HCT116 (cell line): Measurements from ENCODE around the gene MRPS17. TPM values are rescaled to one million over a fixed set of nuclear protein-coding genes. Genes with fewer than 3 reads are reported as not detected.

ENCODE experiments used
- ATAC-seq: fragments of 200-7000 bp; cut with Tn5 transposase; 2 replicates; pipeline ENCODE4 v1.9.1; 2020; ENCODE audit warnings: mild to moderate bottlenecking, moderate library complexity
- BruUV-seq: library from RNA; stranded (reverse); fragments of 400-500 nt; replicated peaks from 2 replicates; lab custom pipeline; 2021; lab: Mats Ljungman, UMichigan
- CTCF ChIA-PET: fragments of 300-600 bp; sonication (Branson Sonifier 250); formaldehyde crosslinking; loops from one replicate; lab custom pipeline; 2021; ENCODE audit warnings: antibody characterized with exemption; lab: Charles Lee
- POLR2A ChIA-PET: fragments of 300-600, 350-600 bp; sonication (Branson Sonifier 250); formaldehyde crosslinking; loops from one replicate; lab custom pipeline; 2021; ENCODE audit warnings: antibody characterized with exemption; lab: Charles Lee
- RAD21 ChIA-PET, 2 experiments: fragments of 300-600 bp; sonication (Branson Sonifier 250); formaldehyde crosslinking; loops; one replicate each; lab custom pipeline; 2023; ENCODE audit warnings: low total read pairs in 2 of 2; ENCODE audit not compliant: uncharacterized antibody in 2 of 2, unreplicated experiment in 2 of 2, low non-redundant PET in 1 of 2; lab: Charles Lee
- DNase-seq: peaks from one replicate; pipeline ENCODE4 v3.0.0-alpha.2; 2010; ENCODE audit warnings: low read depth, low spot score
- H2AFZ ChIP-seq: fragments of 200-600 bp; shearing (Covaris generic), sonication (generic); 2 replicates; pipeline ENCODE4 v1.6.1; 2017; ENCODE audit warnings: low read depth, mixed run types, mixed read lengths, antibody characterized with exemption, low read length; ENCODE audit not compliant: poor library complexity, severe bottlenecking
- H3K27ac ChIP-seq: 2 replicates; pipeline ENCODE4 v1.5.1; 2012; ENCODE audit warnings: low read depth, low read length
- H3K27me3 ChIP-seq: fragments of 200-600 bp; sonication (generic); 2 replicates; pipeline ENCODE4 v1.6.1; 2016; ENCODE audit warnings: mixed run types, low read length, mixed read lengths; ENCODE audit not compliant: insufficient read depth
- H3K36me3 ChIP-seq, 2 experiments: fragments of 200-500 bp in 1 of 2; fragments of 200-600 bp in 1 of 2; sonication (Bioruptor generic) in 1 of 2; sonication (generic) in 1 of 2; 2 replicates each; pipeline versions ENCODE4 v1.5.1 to v1.6.1; 2014 to 2016; ENCODE audit warnings: low read length in 2 of 2, inconsistent platforms in 1 of 2, mixed read lengths in 1 of 2, mixed run types in 1 of 2; ENCODE audit not compliant: insufficient read depth in 2 of 2, control insufficient read depth in 1 of 2
- H3K4me1 ChIP-seq, 2 experiments: fragments of 200-600 bp in 1 of 2; sonication (generic) in 1 of 2; 2 replicates each; pipeline versions ENCODE4 v1.5.1 to v1.6.1; 2012 to 2017; ENCODE audit warnings: low read length in 2 of 2, inconsistent platforms in 1 of 2, mild to moderate bottlenecking in 1 of 2, mixed read lengths in 1 of 2, mixed run types in 1 of 2, moderate library complexity in 1 of 2; ENCODE audit not compliant: insufficient read depth in 2 of 2, control insufficient read depth in 1 of 2
- H3K4me2 ChIP-seq: fragments of 200-600 bp; sonication (generic); 2 replicates; pipeline ENCODE4 v1.6.1; 2017; ENCODE audit warnings: mixed run types, low read length, mixed read lengths
- H3K4me3 ChIP-seq, 2 experiments: fragments of 200-600 bp in 1 of 2; sonication (generic) in 1 of 2; replicated peaks in 1 of 2; 2 replicates each; pipeline ENCODE4 v1.5.1; 2011 to 2016; ENCODE audit warnings: low read length in 2 of 2, control low read depth in 1 of 2, low read depth in 1 of 2, mild to moderate bottlenecking in 1 of 2, mixed read lengths in 1 of 2, mixed run types in 1 of 2
- H3K79me2 ChIP-seq: fragments of 200-600 bp; sonication (generic); 2 replicates; pipeline ENCODE4 v1.6.1; 2017; ENCODE audit warnings: mild to moderate bottlenecking, mixed run types, low read length, moderate library complexity, mixed read lengths; ENCODE audit not compliant: insufficient read depth
- H3K9ac ChIP-seq: fragments of 200-600 bp; sonication (generic); 2 replicates; pipeline ENCODE4 v1.6.1; 2016; ENCODE audit warnings: low read length, mixed read lengths
- H3K9me2 ChIP-seq: fragments of 200-600 bp; sonication (generic), shearing (Covaris generic); 2 replicates; pipeline ENCODE4 v1.6.1; 2017; ENCODE audit warnings: mixed run types, mild to moderate bottlenecking, moderate library complexity; ENCODE audit not compliant: insufficient read depth
- H3K9me3 ChIP-seq, 2 experiments: fragments of 200-500 bp in 1 of 2; fragments of 200-600 bp in 1 of 2; sonication (Bioruptor generic) in 1 of 2; sonication (generic) in 1 of 2; 2 replicates each; pipeline ENCODE4 v1.6.1; 2014 to 2017; ENCODE audit warnings: low read length in 2 of 2, mixed read lengths in 2 of 2, inconsistent platforms in 1 of 2, low read depth in 1 of 2, mild to moderate bottlenecking in 1 of 2, mixed run types in 1 of 2, moderate library complexity in 1 of 2; ENCODE audit not compliant: control insufficient read depth in 1 of 2, insufficient read depth in 1 of 2
- H4K20me1 ChIP-seq: fragments of 200-600 bp; sonication (generic), shearing (Covaris generic); 2 replicates; pipeline ENCODE4 v1.6.1; 2017; ENCODE audit warnings: mixed run types, mild to moderate bottlenecking, moderate library complexity; ENCODE audit not compliant: insufficient read depth
- CEBPB ChIP-seq: IDR thresholded peaks from 2 replicates; pipeline ENCODE4 v1.6.1; 2012; ENCODE audit warnings: low read depth
- EGR1 ChIP-seq: IDR thresholded peaks from 2 replicates; pipeline ENCODE4 v1.6.1; 2012; ENCODE audit warnings: low read depth
- ELF1 ChIP-seq: IDR thresholded peaks from 2 replicates; pipeline ENCODE4 v1.6.1; 2012; ENCODE audit warnings: low read depth, borderline replicate concordance
- JUND ChIP-seq: IDR thresholded peaks from 2 replicates; pipeline ENCODE4 v1.6.1; 2012
- POLR2A ChIP-seq: IDR thresholded peaks from 2 replicates; pipeline ENCODE4 v1.7.0; 2011; ENCODE audit warnings: borderline replicate concordance; ENCODE audit not compliant: insufficient read depth, insufficient read length; ENCODE audit errors: extremely low read depth
- POLR2AphosphoS5 ChIP-seq: IDR thresholded peaks from 2 replicates; pipeline ENCODE4 v1.6.1; 2011; ENCODE audit warnings: mild to moderate bottlenecking, low read depth, low read length, moderate library complexity
- RAD21 ChIP-seq: IDR thresholded peaks from 2 replicates; pipeline ENCODE4 v1.6.1; 2012; ENCODE audit warnings: low read depth, mild to moderate bottlenecking
- SP1 ChIP-seq: IDR thresholded peaks from 2 replicates; pipeline ENCODE4 v1.6.1; 2012; ENCODE audit warnings: low read depth
- SRF ChIP-seq: IDR thresholded peaks from 2 replicates; pipeline ENCODE4 v1.6.1; 2012; ENCODE audit warnings: low read depth
- YY1 ChIP-seq: IDR thresholded peaks from 2 replicates; pipeline ENCODE4 v1.6.1; 2011; ENCODE audit warnings: low read length, low read depth, moderate library complexity, mild to moderate bottlenecking; ENCODE audit not compliant: insufficient replicate concordance; ENCODE audit errors: extremely low read depth
- ZFX ChIP-seq: fragments of 450-650 bp; IDR thresholded peaks from 2 replicates; pipeline ENCODE4 v1.6.1; 2017
- intact Hi-C: fragments of 100-400 bp; cut with micrococcal nuclease; formaldehyde crosslinking; loops from 2 replicates; pipeline ENCODE4 v1.10.0; 2022
- total RNA-seq: library from RNA; stranded (reverse); gene quantifications from one replicate; pipeline ENCODE4 v1.2.1, GENCODE V29; 2021; ENCODE audit not compliant: unreplicated experiment
- TF ChIP-seq, protein P1 (sequence below): IDR thresholded peaks from 2 replicates; pipeline ENCODE4 v1.6.1; 2011; ENCODE audit warnings: mild to moderate bottlenecking, low read length, moderate library complexity; ENCODE audit not compliant: insufficient replicate concordance; ENCODE audit errors: extremely low read depth

The MRPS17 gene
- total RNA-seq, 1 experiment from 2014 or later, result 27.5 TPM

DNA sequence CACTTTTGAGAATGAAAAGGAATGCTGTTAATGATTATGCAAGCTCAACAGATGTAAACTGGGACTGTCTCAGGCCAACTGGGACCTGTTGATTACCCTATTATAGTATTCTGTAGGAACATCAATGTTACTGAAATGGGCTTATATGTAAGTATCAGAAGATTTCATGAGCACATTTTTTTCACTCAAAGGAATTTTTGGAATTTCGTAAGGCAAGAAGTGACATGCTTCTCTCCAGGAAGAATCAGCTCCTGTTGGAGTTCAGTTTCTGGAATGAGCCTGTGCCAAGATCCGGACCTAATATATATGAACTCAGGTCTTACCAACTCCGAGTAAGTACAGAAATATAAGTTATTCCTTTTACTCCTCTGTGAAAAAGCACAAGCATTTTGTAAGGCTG, 31.9 kb downstream of the MRPS17 start:
- CTCF ChIA-PET, result no interaction called here
- Histone ChIP-seq H3K79me2 (no peaks in the 10 kb centered on the region), H4K20me1 (no peaks in the 10 kb centered on the region; the same call in 1 of the 2 replicates), H3K9me3 (no peaks in the 10 kb centered on the region), H3K4me1 (no peaks in the 10 kb centered on the region), H2AFZ (no peak overlapping the region), H3K4me3 (no peak overlapping the region), H3K9ac (no peak overlapping the region), H3K27ac (no peak overlapping the region)
- RAD21 ChIA-PET, result no interaction called here
- intact Hi-C loops, result no loop called here
- TF ChIP-seq SRF (no peak), POLR2A (no peak), JUND (no peak), ELF1 (no peak), POLR2AphosphoS5 (no peak), EGR1 (no peak), CEBPB (no peak), SP1 (no peak)
- TF ChIP-seq, protein P1, sequence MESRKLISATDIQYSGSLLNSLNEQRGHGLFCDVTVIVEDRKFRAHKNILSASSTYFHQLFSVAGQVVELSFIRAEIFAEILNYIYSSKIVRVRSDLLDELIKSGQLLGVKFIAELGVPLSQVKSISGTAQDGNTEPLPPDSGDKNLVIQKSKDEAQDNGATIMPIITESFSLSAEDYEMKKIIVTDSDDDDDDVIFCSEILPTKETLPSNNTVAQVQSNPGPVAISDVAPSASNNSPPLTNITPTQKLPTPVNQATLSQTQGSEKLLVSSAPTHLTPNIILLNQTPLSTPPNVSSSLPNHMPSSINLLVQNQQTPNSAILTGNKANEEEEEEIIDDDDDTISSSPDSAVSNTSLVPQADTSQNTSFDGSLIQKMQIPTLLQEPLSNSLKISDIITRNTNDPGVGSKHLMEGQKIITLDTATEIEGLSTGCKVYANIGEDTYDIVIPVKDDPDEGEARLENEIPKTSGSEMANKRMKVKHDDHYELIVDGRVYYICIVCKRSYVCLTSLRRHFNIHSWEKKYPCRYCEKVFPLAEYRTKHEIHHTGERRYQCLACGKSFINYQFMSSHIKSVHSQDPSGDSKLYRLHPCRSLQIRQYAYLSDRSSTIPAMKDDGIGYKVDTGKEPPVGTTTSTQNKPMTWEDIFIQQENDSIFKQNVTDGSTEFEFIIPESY, result no peak
- TF ChIP-seq, all 23 proteins: peak for 0
- POLR2A ChIA-PET, result interaction anchor here (0.5 kb wide), 1 partner anchor 9 kb away, joined by 3 read pairs; no protein-coding TSS in a partner anchor
- BruUV-seq, result no TSS peak
- ATAC-seq, result no peak
- Histone ChIP-seq H3K36me3 (peaks cover 18 to 42% of the 10 kb centered on the region in 2 experiments), H3K9me2 (no peaks in the 10 kb centered on the region), H3K4me2 (no peak overlapping the region), H3K27me3 (no peaks in the 10 kb centered on the region)
- DNase-seq, result no peak

- Histone ChIP-seq H3K4me1 (no peaks in the 10 kb centered on the region), H3K9me3 (no peaks in the 10 kb centered on the region), H3K36me3 (peaks cover 4% of the 10 kb centered on the region in 2 experiments), H3K27ac (no peak overlapping the region), H2AFZ (no peak overlapping the region), H3K9me2 (no peaks in the 10 kb centered on the region), H3K79me2 (no peaks in the 10 kb centered on the region), H3K4me2 (no peak overlapping the region), H3K9ac (no peak overlapping the region), H3K27me3 (no peaks in the 10 kb centered on the region), H3K4me3 (no peak overlapping the region), H4K20me1 (no peaks in the 10 kb centered on the region)
- TF ChIP-seq RAD21 (no peak), ZFX (no peak), YY1 (no peak)
- ChIA-PET POLR2A (no interaction called here), CTCF (no interaction called here), RAD21 (no interaction called here)
- BruUV-seq, result no TSS peak
- DNase-seq, result no peak
- no peak for ATAC-seq
- intact Hi-C loops, result no loop called here
These were observed 40.7 kb downstream of the MRPS17 start for GRCh38 chr7:55992346-55992745.
